NK-92 treated with Interleukin-12 subunit alpha and Interleukin-12 subunit beta, amount 100 ng/mL, for 24 hours (cell line): ENCODE data around the gene PERCC1.

Experiments
- DNase-seq: peaks from one replicate; lab custom pipeline; 2025; lab: John Stamatoyannopoulos, UW

The PERCC1 gene

GRCh38 chr16:1430759-1431496 is at the start of gene PERCC1:
Gene PERCC1 (plus strand): TSS chr16:1431078. CDS start chr16:1432594, 1,516 bp downstream.
- no peak for DNase-seq

DNA sequence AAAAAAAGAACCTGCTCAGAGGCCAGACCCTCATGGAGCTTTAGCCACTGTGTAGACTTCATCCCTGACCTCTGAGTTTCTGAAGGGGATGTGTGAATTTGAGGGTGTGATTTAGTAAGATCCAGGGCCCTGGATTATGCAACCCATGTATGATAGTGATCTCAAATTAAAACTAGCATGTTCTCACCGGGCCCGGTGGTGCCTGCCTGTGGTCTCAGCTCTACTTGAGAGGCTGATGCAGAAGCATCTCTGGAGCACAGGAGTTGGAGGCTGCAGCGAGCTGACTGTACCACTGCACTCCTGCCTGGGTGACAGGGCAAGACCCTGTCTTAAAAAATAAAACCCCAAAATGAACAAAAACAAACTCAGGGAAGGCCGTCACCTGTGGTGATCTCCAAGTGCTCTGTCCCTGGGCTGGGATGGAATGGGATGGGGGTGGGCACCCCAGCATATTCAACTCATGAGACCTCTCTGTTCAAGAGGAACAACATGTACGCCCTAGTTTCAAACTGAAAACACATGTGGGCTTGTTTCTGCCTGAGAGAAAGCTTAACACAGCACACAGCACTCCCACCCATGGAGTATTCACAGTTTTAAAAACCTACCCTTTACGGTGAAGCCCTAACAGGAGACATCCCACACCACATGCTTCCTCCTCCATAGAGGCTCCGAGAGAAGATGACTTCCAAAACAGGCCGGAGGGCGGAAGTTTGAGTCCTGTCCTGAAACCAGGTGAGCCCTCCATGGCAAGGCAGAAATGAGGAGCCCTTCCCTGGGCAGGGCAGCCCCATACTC is 49.1 kb upstream of the PERCC1 start:
- DNase-seq: no peak

DNA sequence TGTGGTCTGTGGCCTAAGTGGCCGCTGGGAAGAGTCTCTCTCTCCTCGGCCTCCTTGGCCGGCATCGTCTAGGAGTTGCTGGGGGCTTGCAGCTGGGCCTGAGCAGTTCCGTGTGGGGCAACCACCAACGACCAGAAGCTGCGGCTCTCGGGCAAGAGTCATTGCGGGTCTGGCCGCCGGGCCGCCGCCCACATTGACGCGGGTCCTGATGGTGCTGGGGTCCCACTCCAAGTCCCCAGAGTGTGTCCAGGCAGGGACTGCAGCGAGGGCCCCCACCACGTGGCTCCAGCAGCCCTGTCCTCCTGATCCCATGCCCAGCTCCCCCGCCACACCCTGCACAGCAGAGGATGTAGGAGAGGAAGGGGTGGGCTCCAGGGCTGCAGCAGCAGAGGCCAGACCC is 47.3 kb upstream of the PERCC1 start:
- DNase-seq: no peak

DNA sequence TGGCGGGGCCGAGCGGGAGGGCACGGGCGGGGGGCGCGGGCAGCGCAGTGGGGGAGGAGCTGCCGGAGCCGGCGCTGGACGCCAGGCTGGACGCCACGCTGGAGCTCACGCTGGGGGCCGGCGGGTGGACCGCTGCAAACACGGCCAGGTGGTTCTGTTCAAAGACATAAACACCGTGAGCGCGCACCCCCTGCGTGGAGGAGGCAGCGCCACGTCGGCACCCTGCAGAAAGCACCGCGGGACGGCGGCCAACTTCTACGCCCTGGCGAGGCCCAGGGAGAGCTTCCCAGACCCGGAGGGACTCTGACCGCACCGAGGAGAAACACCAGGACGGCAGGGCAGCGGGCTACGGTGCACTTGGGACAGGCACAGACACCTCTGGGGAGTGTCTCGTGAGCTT is 45.6 kb upstream of the PERCC1 start:
- no peak for DNase-seq

- no peak for DNase-seq
Observed at GRCh38 chr16:1387331-1387730, 43.5 kb upstream of the PERCC1 start.

- DNase-seq: no peak
Observed at GRCh38 chr16:1389762-1390161, 41.1 kb upstream of the PERCC1 start.

DNA sequence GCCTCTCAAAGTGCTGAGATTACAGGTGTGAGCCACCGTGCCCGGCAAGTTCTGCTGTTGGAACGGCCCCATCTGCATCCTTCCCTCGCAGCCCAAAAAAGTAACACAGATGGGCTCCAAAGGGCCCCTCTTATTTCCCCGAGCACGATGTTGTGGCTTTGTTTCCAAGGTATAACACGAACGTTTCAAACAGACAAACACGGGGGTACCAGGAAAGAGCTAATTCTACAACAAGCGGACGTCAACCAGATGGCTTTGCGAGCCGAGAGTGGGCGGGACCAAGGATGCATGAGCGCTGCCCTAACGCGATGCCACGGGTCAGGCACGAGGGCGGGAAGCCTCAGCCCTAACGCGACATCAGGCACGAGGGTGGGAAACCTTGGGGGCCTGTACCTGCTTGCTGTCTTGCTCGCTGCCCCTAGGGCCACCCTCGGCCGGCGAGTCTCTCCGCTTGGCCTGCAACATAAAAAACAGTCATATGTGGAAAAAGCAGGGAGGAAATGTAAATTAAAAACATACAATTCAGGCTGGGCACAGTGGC is 40.6 kb upstream of the PERCC1 start:
- no peak for DNase-seq

GRCh38 chr16:1392826-1393225 is 38.1 kb upstream of the PERCC1 start:
- no peak for DNase-seq

DNA sequence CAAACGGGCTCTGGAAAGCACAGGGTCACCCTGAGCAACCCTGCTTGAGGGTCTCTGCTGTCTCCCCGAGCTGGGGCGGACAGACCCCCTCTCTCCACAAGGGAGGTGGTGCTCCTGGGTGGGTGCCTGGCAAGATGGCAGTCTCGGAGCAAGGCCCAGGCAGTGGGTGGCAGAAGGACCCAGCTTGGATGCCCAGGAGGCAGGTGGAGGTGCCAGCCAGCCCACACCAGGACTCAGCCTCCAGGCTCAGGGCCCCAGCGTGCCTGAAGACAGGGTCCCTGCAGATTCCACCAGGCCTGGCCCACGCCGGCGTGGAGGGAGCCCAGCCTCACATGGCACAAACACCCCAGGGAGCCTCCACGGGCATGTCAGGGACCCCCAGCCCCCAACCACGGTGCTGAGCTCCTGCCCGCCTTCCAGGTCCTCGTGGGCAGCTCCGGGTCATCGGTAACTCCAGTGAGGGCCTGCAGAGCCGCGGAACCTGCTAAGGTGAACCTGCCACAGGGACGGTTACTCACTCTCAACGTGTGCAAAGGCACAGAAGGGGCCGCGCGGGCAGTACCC is 37.2 kb upstream of the PERCC1 start:
- DNase-seq: no peak

- DNase-seq: no peak
Observed at GRCh38 chr16:1394367-1394951, 36.4 kb upstream of the PERCC1 start.

- no peak for DNase-seq
Observed at GRCh38 chr16:1395444-1396031, 35.3 kb upstream of the PERCC1 start.

- no peak for DNase-seq
Observed at GRCh38 chr16:1397779-1398178, 33.1 kb upstream of the PERCC1 start.

DNA sequence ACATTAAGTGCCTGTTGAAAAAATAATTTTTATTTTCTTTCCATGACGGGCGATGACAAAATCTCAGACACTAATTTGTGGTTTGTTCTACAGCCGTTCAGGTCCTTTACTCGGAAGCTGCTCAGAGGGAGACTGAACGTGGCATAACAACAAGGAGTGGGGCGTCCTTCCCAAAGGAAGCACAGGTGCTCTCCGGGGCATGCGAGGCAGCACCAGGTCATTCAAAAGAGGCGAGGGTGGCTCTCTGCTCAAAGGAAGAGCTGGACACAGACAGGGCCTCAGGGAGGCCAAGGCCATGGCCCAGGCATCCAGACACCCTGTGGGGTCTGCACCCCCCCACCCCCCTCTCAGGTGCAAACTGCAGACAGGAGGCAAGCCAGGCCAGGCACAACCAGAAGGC is 32.5 kb upstream of the PERCC1 start:
- DNase-seq: no peak

- no peak for DNase-seq
Observed at GRCh38 chr16:1398826-1399581, 31.9 kb upstream of the PERCC1 start.

GRCh38 chr16:1401061-1401757 is 29.7 kb upstream of the PERCC1 start:
- no peak for DNase-seq

DNA sequence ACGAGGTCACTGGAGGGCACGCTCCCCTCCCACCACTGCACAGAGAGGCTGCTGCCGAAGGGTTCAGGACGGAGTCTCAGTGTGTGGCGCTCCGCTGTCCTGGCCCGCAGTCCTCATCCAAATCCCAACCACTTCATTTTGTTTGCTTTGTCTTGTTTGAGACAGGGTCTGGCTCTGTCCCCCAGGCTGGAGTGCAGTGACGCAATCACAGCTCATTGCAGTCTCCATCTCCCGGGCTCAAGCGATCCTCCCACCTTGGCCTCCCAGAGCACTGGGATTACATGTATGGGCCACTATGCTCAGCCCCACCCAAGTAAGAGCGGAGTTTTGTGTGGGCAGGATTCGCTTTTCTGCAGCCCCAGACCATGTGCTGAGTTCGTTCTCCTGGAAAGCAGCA is 29.1 kb upstream of the PERCC1 start:
- DNase-seq: no peak

- no peak for DNase-seq
Observed at GRCh38 chr16:1403036-1403435, 27.8 kb upstream of the PERCC1 start.

GRCh38 chr16:1403733-1404132 is 27.1 kb upstream of the PERCC1 start:
- DNase-seq: no peak

GRCh38 chr16:1407753-1408152 is 23.1 kb upstream of the PERCC1 start:
- no peak for DNase-seq

GRCh38 chr16:1408171-1408837 is 22.6 kb upstream of the PERCC1 start:
- peak; percentile 83 for DNase-seq
